ENCODE data around the gene TSEN54.

Gene TSEN54

DNA sequence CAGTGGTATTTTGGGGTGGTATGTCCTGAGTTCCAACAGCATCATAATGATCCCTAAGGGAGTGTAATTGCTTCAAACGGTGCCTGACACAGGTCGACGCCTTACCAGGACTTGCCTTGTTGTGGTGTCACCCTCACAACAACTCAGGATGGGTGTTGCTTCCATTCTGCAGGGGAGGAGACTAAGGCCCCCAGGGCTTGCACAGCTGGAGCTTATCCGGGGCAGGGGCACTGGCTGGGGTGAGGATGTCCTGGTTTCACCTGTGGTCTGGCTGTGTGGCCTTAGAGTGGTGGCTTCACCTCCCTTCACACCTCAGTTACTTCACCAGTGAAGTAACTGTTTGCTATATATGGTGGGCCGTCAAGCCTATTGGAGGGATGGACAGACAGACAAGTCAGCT, 32.5 kb downstream of the TSEN54 start:
- no peak for DNase-seq

GRCh38 chr17:75549246-75550138, 33.2 kb downstream of the TSEN54 start:
- peak; percentile 43 for DNase-seq

GRCh38 chr17:75550139-75550465, 33.8 kb downstream of the TSEN54 start:
- DNase-seq, result no peak

DNA sequence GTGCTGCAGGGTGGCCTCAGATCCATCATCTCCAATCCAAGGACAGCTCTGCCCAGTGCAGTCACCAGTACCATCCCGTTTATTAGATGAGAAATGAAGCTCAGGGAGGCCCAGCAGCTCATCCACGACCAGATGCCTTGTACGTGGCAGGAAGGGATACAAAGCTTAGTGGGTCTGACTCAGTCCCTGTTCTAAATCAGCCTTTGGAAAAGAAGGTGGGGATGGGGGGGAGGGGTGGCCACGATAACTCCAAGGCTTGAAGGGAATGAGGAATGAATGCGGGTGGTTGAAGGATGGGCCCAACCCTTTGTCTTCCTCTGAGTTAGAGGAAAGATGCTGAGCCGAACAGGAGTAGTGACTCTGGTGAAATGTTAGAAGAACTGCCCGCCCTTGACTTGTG, 34.9 kb downstream of the TSEN54 start:
- no peak for DNase-seq

- no peak for DNase-seq
Observed at GRCh38 chr17:75552425-75553294, 36.3 kb downstream of the TSEN54 start.

GRCh38 chr17:75553295-75554110, 37.2 kb downstream of the TSEN54 start:
- DNase-seq, result no peak

DNA sequence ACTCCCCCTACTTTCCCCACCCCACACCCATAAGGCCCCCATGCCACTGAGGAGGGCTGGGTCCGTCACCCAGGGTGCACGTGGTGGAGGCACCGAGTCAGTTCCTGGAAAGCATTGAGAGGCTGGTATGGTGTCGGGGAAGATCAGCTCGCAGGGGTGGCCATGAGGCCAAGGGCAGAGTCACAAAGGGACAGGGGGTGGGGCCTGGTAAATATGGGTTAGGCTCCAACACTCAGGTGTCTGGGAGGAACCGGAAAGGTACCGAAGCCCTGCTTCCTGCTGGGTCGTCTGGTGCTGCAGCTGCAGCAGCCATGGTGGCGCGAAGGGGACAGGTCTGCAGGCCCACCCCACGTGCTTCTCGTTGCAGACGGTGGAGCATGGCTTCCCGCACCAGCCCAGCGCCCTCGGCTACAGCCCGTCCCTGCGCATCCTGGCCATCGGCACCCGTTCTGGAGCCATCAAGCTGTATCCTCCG, 39.4 kb downstream of the TSEN54 start:
- no peak for DNase-seq

DNA sequence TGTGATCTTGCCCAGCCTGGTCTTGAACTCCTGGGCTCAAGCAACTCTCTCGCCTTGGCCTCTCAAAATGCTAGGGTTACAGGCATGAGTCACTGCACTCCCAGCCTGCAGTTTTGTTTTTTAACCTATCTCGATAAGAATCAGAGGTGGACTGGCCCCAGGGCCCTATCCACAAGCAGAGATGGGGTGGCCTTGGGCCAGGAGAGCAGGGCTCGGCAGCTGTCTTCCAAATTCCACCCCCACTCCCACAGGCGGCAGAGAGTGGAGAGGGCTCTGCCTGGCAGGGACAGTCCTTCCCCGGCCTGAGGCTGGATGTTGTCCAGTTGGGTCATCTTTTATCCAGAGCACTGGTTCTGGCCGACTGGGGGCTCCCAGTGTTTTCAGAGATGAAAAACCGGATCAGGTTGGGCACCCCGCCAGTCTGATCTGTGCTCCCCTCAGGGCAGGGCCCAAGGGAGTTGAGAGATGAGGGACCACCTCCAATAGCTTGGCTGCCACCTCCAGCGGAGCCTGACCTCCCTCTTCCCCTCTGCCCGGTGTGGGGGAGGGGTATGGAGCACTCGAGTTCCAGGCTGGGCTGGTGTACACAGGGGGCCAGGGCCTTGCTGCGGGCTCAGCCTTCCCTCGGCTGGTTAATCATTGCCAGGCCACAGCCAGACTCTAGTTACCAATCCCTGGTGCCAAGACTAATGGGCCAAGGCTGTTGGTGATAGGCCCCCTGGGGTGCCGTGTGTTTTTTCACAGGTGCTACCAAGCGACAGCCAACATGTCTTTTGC, 40.9 kb downstream of the TSEN54 start:
- no peak for DNase-seq

GRCh38 chr17:75557852-75558665, 41.7 kb downstream of the TSEN54 start:
- no peak for DNase-seq

GRCh38 chr17:75558666-75559530, 42.6 kb downstream of the TSEN54 start:
- no peak for DNase-seq

GRCh38 chr17:75559958-75560533, 43.7 kb downstream of the TSEN54 start:
- DNase-seq, result no peak

GRCh38 chr17:75561927-75562603, 45.7 kb downstream of the TSEN54 start:
- DNase-seq, result no peak

GRCh38 chr17:75563063-75563758, 46.9 kb downstream of the TSEN54 start:
- DNase-seq, result no peak

GRCh38 chr17:75564195-75564594, 47.9 kb downstream of the TSEN54 start:
- no peak for DNase-seq

DNA sequence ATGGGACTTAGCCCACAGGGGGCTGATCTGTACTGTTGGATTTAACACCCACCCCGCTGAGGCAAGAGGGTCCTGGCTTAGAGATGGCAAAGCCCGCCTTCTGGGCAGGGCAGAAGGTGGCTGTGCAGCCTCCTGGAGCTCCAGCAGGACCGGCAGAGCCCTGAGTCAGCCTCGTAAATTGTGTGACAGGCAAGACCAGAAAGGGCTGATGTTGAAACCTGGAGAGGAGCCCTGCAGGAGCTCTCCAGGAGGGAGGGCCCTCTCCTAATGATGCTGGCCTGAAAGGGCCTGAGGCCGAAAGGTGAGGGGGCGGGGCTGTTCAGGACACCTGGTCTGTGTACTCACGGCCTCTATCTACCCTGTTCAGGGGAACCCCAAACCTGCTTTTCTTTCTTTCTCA, 48.7 kb downstream of the TSEN54 start:
- no peak for DNase-seq

GRCh38 chr17:75565618-75566017, 49.3 kb downstream of the TSEN54 start:
- no peak for DNase-seq

GRCh38 chr17:75566416-75566815, 50.1 kb downstream of the TSEN54 start:
- DNase-seq, result no peak

DNA sequence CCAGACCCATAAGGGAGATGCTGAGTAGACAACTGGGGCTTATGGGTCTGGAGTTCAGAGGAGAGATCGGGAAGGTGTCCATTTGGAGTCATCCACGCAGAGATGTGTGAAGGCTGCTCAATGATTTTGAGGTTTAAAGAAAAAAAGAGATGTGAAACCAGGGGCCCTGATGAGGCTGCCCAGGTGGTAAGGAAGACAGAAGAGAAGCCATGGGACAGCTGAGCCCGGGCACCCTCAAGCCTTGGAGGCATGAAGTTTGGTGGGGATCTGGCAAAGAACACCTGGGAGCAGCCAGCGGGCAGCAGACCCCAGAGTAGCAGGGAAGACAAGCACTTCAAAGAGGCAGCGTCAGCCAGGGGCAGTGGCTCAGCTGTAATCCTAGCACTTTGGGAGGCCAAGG, 50.5 kb downstream of the TSEN54 start:
- DNase-seq, result no peak
